SIG-M5 (cell line): ENCODE results near the gene VPREB3.

ENCODE experiments used
- DNase-seq: peaks from one replicate; lab custom pipeline; 2025; lab: John Stamatoyannopoulos, UW

The VPREB3 gene, protein sequence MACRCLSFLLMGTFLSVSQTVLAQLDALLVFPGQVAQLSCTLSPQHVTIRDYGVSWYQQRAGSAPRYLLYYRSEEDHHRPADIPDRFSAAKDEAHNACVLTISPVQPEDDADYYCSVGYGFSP

DNA sequence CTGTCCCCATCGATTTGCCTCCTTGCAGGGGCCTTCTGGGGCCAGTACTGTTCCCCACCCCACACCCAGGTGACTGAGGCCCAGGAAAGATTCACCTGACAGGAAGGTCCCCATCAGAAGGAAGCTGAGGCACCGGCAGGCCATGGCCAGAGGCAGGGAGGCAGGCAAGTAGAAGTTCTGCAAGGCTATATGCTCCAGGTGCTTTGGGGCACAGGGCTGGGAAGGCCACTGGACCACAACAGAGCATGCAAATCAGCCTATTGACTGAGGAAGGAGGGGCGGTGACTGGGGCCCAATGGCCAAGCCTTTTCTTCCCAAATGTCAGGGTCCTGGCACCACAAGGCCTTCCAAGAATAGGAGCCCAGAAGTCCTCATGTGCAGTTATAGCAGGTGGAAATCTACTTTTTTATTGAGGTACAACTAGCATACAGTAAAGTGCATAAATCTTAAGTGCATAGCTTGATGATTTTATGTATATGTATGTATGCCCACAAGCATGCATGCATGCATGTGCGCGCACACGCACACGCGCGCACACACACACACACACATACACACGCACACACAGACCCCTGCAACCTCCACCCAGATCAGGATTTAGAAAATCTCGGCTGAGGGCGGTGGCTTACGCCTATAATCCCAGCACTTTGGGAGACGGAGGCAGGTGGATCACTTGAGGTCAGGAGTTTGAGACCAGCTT, at the start of gene VPREB3:
TSS of gene VPREB3 (minus strand) at position 206 of the 700 bp plus-strand sequence. CDS start at position 144, 62 bp downstream.
- DNase-seq: no peak

DNA sequence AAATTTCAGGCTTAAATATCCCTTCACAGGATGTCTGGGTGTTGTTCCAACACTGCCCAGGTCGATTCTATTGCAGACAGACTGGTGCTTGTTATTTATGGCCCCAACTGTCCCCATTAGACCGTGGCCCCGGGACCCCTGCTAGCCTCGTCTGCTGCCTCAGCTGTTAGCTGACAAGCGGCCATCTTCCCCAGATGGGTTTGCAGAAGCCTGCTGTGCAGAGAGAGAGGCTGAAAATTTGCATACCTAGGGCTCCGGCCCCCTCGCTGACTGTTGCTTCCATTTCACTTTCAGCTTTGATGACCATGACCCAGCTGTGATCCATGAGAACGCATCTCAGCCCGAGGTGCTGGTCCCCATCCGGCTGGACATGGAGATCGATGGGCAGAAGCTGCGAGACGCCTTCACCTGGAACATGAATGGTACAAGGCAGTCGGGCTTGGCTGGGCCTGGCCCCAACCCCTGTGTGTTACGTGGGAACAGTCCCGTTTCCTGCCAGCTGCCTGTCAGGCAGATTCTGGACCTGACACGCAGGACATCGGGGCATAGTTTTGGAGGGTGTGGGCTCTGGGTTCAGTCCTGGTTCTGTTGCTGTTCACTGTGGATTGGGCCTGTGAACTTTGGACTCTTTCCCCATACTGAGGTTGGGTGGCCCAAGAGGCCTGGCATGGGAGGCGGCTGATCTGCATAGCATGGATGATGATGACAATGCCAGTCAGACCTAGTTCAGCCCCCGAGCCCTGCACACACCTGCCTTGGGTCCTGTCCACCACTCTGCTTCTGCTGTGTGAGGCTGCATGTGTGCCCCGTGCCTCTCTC, 49.0 kb upstream of the VPREB3 start:
- DNase-seq: no peak

DNA sequence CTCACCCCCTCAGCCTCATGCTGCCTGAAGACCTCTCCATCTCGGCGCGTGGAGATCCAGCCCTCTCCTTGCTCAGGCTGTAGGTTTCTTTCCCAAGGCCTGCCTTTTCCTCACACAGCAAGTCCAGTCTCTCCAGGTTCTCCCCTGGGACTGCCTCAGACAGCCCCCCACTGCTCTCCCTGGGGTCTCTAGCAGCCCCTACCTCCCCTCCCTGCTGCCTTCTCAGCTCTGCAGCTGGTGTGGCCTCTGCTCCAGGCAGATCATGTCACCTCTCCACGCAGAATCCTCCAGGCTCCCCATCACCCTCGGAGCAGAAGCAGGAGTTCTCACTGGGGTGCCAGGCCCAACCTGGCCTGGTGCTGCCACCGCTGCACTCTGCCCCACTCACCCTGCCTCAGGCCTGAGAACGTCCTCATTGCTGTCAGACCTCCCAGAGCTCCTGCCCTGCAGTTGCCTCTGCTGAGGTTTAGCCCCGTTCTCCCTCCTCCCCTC, 47.7 kb upstream of the VPREB3 start:
- DNase-seq: no peak

DNA sequence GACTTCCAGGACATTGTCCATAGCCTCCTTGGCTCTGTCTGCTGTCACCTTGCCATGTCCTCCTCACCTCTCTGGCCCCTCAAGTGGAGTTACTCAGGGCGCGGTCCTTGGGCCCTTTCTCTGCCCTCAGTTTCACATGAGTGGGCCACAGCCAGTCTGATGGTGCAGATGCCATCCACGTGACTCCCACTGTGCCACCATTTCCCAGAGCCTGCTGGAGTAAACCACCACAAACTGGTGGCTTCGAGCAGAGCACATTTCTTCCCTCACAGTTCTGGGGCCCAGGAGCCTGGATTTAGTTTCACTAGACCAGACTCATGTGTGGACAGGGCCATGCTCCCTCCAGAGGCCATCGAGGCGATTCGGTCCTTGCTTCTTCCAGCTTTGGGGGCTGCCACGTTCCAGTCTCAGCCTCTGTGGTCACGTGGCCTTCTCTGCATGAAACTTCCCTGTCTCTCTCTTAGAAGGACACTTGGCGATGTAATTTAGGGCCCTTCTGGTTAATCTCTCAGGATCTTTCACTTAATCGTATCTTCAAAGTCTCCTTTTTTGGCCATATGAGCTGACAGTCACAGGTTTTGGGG, 47.1 kb upstream of the VPREB3 start:
- no peak for DNase-seq

DNA sequence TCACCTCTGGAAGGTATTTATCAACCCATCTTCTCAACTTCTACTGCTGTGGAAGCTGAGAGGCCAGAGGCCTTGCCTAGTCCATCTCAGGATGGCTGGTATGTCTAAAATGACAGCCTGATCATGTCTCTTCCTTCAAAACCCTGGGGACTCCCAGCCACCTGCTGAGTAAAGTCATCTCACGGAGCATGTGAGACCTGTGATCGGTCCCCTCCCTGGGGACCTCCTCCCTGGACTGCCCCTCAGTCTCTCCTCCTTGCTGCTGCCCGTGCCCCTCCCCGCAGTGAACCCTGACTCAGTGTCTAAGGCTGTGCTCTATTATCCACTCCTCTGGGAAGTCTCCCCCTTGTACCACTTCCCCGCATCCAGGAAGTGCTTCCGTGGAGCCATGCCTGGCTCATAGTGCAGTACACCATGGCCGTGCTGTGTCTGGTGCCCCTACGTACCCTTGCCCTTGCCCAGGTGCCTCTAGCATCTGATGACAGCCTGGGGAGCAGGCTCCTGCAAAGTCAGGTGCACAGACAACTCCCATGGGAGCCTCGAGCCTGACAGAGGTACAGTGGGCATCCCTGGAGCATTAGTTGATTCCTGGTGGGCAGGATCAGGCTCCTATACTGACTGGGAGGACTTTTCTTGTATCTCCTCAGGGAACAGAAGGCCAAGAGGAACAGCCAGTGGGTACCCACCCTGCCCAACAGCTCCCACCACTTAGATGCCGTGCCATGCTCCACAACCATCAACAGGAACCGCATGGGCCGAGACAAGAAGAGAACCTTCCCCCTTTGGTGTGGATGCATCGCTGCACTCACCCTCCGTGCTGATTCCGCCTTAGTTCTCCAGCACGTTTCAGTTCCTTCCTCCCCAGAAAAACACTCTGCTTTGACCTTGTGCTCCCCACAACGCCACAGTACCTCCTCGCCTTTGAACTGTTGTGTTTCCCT, 46.3 kb upstream of the VPREB3 start:
- no peak for DNase-seq

DNA sequence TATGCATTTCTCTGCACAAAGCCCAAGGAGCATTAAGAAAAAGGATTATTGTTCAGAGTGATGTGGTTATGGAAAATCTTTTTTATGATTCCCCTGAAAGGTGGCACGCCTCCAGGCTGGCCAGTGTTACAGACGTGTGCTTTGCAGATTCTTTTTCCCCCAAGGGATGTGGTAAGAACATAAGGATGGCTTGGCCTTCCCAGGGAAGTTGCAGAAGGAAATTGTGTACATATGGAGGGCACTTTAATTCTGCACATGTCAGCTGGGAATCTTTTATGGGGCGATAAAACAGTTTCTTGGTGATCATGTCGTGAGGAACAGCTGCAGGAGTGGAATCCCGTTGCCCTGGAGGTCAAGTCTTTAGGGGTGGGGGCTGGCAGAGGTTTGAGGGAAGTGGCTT, 42.2 kb upstream of the VPREB3 start:
- no peak for DNase-seq

DNA sequence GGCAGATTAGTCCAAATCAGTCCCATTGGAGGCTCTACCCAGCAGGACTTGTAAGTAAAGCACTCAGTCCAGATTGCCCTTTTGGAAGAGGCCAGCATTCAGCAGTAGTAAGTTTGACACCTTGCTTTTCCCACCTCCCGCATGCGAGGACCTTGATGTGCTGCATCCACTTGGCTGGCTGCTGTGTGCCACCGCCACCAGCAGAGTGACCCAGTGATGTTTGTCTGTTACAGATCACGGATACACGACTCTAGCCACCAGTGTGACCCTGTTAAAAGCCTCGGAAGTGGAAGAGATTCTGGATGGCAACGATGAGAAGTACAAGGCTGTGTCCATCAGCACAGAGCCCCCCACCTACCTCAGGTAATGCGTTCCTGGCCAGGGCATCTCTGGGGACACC, 39.1 kb upstream of the VPREB3 start:
- no peak for DNase-seq

DNA sequence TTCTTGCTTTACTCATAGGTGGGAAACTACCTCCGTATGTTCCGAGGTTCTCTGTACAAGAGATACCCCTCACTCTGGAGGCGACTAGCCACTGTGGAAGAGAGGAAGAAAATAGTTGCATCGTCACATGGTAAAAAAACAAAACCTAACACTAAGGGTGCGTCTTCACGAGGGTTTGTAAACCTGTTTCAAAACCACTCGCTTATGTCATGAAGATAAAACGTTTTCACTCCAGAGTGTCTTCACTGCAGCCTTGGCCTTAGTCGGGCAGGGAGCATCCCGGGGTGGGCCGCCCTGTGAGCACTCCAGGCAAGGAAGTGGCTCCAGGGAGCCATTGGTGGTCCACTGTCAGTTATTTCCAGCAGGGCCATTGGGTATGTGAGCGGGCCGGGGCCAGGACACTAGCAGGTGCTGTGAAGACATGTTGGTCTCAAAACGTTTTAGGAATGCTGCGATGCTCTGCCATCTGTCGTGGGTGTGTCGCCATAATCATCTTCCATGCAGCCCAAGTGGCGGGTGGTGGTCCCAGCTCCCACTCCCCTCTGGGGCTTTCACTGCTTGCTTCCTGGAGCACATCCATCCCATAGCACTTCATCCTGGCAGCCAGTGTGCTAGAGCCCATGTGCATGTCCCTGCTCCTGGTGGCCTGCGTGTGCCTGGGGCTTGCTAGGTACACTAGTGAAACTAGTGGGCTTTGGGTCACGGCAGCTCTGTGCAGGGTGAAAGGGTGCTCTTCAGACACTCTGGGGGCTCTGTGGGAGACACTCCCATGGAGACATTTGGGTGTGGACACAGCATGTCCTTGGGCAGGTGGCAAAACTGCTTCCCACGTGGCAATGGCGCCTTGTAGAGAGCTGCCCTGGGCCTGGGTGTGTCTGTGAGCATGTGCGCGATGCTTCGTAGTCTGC, 37.8 kb upstream of the VPREB3 start:
- no peak for DNase-seq

DNA sequence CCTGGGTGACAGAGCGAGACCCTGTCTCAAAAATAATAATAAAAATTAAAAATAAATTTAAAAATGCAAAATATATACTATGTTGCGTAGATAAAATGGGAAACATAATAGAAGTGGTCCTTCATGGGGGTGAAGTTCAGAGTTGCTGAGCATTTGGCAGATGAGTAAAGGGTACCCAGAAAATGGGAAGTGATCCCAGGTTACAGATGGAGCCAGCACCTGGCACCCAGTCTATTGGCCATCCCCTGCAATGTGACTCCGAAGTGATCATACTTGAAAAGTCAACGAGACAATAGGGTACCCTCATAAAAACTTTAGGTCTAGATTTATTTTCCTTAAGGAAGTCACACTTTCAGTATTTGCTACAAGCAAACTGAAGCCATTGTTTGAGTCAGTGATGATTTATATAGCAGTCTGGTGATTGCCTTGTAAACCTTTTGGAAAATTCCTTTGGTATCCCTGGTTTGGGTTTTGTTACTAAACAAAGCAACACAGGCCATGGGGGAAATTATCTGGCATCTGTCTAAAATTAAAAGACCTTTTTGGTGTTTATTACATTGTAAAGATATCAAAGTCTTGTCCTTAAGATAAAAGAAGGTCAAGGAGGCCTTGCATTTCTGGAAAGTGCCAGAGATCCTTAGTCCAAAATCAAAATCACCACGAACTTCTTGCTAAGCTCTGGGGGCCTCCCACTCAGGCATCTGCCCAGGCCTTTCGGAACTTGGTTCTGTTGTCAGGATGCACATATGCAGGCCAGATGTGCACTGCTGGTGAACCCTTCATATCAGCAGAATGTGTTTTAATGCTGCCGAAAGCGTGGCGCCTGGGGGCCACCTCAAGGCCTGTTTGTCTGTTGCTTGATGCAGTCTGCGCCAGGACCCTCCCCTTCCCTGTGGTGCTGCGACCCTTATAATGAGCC, 36.9 kb upstream of the VPREB3 start:
- no peak for DNase-seq

DNA sequence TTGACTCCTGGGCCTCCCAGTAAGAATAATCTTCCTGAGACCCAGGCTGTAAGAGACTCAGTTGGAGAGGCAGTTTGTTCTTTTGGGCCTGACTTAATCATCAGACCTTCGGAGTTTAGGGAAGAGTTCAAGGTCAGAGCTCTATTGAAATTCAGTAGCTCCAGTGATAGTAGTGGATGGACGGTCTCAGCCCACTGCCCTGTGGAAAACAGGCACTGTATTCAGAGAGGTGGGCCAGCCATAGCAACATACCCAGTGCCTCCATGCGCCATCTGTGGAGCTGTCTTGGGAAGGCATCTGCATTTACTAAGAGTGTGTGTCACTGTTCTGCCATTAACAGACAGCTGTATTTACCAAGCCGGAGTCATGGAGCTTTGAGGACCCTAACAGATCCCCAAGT, 35.4 kb upstream of the VPREB3 start:
- DNase-seq: no peak

DNA sequence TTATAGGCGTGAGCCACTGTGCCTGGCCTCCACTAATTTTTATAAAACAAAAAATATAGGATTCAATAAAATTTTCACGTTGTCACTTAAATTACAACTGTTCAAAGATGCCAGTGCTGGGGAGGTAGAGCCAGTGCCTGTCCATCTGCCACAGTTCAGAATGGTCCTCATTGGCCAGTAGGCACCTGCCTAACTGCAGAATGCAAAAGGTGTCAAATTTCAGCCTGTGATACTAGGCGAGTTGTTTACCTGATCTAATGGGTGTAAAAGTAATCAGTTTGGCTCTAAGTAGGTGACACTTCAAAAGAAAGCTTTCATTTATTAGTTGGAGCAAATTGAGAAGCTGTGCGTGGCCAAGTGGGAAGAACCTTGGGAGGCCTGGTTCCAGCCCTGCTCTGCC, 34.9 kb upstream of the VPREB3 start:
- no peak for DNase-seq

DNA sequence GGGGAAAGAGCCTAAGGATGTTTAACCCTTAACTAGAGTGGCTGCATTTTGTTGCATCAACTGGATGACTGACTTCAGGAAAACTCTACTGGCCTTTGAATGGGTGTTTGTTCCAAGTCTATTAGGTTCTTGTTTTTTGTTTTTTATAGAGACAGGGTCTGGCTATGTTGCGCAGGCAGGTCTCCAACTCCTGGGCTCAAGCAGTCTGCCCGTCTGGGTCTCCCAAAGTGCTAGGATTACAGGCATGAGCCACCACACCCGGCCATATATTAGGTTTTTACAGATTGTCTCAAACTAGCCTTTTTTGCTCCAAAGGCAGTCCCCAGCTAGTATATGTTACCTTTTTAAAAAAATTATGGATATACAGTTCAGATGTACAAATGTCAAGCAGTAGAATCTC, 33.7 kb upstream of the VPREB3 start:
- DNase-seq: no peak

DNA sequence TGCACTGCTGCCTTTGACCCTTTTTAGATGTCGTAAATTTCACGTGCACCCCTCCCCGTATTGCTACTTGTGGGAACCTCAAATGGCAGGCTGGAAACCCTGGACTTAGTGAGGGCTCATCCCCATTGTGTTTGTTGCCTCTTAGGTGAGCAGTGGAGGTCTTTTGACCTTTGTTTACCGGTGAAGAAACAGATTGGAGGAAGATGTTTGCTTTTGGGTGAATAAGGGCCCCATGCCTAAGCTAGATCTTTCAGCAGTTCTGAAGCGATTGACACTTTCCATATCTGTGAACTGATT, 33.3 kb upstream of the VPREB3 start:
- no peak for DNase-seq

DNA sequence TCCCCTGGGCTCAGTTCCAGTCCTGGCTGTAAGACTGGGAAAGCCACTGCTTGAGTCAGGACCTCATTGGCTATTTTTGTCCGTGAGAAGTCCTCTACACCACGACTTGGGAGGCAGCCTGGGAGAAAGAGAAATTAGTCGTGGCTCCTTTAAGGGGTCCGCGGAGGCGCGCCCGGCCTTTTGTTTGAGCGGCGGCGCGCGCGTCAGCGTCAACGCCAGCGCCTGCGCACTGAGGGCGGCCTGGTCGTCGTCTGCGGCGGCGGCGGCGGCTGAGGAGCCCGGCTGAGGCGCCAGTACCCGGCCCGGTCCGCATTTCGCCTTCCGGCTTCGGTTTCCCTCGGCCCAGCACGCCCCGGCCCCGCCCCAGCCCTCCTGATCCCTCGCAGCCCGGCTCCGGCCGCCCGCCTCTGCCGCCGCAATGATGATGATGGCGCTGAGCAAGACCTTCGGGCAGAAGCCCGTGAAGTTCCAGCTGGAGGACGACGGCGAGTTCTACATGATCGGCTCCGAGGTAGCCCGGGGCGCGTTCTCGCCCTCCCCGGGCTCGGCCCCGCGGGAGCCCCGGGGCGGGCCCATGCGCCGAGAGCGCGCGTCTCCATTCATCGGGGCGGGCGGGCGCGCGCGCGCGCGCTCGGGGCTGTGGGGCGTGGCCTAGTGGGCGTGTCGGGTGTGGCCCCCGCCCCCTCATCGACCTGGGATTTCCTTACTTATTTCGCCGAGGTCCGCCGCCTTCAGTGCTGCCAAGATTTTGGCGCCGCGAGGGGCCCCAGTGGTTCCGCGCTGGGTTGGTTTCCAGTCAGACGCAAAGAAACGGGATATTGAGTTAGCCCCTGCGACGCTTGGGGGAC, 32.8 kb upstream of the VPREB3 start, which contains the start of gene SMARCB1:
TSS of gene SMARCB1 (plus strand) at position 215 of the 848 bp plus-strand sequence. CDS start at position 419, 204 bp downstream.
- DNase-seq: no peak

DNA sequence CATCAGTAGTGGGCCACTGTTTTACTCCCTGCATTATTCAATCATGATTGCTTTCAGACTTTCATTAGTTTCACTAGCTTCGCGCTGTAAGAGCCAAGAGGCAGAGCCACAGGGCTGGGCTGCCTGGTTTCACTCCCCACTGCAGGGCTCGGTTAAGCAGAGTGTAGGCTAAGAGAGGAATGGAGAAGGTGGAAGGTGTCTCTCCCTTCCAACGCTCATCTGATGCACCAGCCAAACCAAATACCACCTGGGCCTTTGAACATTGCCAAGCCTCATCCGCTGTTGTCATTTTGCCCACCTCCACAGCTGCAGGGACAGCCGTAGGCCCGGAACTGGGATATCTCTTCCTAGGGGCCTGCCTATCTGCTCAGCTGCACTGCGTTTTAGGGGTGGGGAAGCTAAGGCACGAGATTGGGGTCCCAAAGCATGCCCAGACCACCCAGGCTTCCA, 32.1 kb upstream of the VPREB3 start:
- no peak for DNase-seq

DNA sequence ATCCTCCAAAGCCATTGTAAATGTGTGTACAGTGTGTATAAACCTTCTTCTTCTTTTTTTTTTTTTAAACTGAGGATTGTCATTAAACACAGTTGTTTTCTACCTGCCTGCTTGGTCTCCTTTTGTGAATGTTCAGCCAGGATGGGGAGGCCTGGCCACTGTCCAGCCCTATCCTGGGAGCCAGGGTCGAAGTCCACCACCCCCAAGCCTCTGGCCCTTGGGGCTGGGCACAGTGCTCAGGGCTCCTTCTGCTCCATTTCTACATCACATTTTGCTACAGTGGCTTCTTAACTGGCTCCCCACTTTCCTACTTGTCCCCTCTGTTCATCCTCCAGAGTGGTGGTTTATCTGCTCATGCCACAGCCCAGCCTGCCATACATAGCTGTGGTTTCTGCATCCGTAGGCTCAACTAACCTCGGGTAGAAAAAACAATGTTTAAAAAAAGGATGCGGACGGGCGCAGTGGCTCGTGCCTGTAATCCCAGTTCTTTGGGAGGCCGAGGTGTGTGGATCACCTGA, 30.0 kb upstream of the VPREB3 start:
- no peak for DNase-seq

DNA sequence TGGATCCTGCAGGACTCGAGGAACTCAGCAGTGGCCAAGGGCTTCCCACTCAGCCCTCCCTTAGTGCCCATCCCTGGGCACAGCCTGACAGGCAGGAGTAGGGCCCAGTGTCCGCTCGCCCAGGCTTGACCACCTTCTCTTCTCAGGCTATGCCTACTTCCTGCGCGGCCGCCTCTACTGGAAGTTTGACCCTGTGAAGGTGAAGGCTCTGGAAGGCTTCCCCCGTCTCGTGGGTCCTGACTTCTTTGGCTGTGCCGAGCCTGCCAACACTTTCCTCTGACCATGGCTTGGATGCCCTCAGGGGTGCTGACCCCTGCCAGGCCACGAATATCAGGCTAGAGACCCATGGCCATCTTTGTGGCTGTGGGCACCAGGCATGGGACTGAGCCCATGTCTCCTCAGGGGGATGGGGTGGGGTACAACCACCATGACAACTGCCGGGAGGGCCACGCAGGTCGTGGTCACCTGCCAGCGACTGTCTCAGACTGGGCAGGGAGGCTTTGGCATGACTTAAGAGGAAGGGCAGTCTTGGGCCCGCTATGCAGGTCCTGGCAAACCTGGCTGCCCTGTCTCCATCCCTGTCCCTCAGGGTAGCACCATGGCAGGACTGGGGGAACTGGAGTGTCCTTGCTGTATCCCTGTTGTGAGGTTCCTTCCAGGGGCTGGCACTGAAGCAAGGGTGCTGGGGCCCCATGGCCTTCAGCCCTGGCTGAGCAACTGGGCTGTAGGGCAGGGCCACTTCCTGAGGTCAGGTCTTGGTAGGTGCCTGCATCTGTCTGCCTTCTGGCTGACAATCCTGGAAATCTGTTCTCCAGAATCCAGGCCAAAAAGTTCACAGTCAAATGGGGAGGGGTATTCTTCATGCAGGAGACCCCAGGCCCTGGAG, 29.3 kb upstream of the VPREB3 start:
- no peak for DNase-seq
